ENCODE measurements around the gene SDR9C7.
"Not testable (repeated sequence)": the region's sequence is repeated elsewhere in the genome, so short reads cannot be mapped to it uniquely, and the experiment has no call there.

Gene SDR9C7

DNA sequence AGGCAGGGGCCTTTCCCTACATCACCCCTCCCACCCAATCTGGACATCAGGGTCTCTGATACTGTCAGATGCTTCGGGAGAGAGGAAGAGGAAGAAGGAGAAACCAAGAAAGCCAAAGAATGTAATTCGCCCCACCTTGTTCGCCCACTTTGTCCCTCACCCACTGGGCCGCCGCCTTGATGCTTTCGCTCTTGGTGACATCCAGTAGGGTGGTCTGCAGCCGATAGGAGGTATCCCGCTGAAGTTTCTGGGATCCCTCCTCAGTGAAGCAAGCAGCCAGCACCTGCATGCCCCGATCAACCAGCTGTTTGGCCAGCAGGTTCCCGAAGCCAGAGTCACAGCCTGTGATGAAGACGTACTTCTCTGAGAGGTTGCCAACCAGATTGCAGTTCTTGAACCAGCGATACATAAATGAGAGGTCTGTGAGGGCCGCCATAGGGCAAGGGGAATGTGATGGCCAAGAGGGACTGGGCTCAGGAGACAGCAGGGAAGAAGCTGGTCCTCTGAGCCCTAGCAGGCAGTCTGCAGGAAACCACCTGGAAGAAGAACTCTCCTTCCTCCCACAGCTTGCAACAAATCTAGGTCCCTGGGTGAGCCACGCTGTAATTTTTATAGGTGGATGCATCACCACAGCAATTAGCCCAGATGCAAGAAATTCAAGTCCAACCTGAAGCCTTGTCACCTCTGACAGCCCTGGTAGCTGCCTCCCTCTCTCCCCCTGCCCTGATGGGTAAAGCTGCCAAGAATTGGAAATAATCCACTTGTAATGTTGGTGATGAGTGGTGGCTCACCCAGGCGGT is at the start of gene SDR9C7:
Gene SDR9C7, minus strand, starts transcription at position 583 of the 800 bp plus-strand sequence. Its CDS starts 147 bp downstream, at position 436.
- FAIRE-seq, result no peak

- no peak for FAIRE-seq
These were observed 49.2 kb upstream of the SDR9C7 start for GRCh38 chr12:56983386-56983785.

DNA sequence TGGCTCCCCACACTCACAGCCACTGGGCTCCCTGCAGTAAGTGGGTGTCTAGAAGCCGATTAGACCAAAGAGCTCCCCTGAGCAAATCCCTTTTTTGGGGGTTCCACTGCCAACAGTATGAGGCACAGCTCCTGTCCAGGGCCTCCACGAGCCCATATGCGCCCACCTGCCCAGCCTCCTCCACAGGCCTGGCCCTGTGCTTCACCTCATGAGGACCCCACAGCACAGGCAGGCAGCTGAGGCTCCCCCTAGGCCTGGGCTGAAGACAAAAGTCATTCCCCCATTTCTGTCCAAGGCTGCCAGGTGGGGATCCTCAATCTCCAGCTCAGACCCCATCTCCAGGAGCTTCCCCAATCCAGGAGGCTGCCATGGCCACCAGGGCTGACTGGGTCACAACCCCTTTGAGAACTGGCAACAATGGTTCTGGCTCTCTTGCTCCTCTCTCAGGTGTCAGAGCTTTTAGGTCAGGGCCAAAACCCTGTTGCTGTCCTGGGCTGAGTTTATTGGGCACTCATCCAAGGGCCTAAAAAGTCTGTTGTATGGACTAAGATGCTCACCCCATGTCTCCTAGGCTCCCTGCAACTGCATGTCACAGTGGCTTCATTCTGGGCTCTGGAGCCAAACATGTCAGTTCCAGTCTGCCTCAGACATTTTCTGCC is 48.5 kb upstream of the SDR9C7 start:
- FAIRE-seq, result not testable (repeated sequence)

DNA sequence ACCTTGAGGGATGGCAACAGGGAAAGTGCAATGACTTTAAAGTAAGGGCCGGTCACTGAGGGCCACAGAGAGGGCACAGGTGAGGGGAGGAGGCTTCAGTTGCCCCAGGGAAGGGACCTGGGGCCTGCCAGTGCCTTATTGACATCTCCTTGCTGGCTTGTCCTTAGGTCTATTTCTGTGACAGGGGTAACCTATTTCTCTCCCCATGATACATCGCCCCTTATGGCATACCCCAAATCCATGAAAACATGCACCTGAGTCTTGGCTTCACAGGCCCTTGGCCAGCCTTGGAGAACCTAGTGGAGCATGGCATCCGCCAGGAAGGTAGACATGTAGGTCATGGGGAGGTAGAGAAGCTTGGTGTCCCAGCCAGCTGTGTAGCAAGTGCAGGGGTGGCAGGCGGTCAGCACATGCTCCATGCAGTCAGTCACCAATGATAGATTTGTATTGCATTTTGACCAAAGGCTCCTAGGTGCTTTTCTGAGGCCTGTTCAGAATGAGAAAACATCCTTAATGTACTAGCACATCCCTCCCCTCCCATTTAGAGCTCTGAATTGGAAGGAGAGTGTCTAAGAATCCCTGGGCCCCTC is 46.8 kb upstream of the SDR9C7 start:
- FAIRE-seq, result no peak

- FAIRE-seq, result no peak
These were observed 46.1 kb upstream of the SDR9C7 start for GRCh38 chr12:56980268-56980667.

DNA sequence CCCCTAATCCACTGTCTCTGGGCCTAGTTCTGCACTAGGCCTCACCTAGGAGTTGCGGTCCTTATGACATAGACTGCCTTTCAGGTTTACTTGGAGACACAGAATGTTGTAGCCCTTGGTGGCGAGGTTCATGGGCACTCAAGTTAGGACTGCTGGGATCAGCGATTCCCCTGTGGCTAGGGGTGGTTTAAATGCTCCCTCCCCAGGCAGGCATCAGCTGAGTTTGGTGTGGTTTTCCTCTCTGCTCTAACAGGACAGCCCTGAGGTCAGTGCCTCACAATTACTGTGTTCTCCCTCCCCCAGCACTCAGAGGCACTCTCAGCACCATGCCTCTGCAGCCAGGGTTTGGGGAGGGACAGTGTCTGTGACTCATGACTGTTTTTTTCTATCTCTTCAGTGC is 45.4 kb upstream of the SDR9C7 start:
- FAIRE-seq, result no peak

GRCh38 chr12:56978397-56979138 is 44.4 kb upstream of the SDR9C7 start:
- no peak for FAIRE-seq

DNA sequence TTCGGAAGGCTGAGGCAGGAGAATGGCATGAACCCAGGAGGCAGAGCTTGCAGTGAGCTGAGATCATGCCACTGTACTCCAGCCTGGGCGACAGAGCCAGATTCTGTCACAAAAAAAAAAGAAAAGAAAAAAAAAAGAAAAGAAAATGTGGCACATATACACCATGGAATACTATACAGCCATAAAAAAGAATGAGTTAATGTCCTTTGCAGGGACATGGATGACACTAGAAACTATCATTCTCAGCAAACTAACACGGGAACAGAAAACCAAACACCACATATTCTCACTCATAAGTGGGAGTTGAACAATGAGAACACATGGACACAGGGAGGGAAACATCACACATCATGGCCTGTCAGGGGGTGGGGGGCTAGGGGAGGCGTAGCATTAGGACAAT is 43.2 kb upstream of the SDR9C7 start:
- not testable (repeated sequence) for FAIRE-seq

GRCh38 chr12:56974224-56974623 is 40.0 kb upstream of the SDR9C7 start:
- FAIRE-seq, result not testable (repeated sequence)

DNA sequence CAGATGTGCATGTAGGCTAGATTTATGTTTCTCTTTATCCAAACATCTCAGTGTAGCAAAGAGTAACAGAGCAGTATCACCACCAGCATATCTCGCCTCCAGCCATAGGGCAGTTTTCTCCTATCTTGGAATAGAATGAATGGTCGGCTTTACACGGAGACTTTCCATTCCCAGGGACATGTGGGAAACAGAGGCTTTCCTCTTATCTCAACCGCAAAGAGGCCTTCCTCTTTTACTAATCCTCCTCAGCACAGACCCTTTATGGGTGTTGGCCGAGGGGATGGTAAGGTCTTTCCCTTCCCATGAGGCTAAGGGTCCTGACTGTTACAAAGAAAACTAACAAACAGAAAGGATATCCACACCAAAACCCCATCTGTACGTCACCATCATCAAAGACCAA is 34.7 kb upstream of the SDR9C7 start:
- FAIRE-seq, result not testable (repeated sequence)

DNA sequence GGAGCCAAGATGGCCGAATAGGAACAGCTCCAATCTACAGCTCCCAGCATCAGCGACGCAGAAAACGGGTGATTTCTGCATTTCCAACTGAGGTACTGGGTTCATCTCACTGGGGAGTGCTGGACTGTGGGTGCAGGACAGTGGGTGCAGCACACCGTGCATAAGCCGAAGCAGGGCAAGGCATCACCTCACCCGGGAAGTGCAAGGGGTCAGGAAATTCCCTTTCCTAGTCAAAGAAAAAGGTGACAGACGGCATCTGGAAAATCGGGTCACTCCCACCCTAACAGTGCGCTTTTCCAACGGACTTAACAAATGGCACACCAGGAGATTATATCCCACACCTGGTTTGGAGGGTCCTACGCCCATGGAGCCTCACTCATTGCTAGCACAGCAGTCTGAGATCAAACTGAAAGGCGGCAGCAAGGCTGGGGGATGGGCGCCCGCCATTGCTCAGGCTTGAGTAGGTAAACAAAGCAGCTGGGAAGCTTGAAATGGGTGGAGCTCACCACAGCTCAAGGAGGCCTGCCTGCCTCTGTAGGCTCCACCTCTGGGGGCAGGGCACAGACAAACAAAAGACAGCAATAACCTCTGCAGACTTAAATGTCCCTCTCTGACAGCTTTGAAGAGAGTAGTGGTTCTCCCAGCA is 31.9 kb upstream of the SDR9C7 start:
- not testable (repeated sequence) for FAIRE-seq

DNA sequence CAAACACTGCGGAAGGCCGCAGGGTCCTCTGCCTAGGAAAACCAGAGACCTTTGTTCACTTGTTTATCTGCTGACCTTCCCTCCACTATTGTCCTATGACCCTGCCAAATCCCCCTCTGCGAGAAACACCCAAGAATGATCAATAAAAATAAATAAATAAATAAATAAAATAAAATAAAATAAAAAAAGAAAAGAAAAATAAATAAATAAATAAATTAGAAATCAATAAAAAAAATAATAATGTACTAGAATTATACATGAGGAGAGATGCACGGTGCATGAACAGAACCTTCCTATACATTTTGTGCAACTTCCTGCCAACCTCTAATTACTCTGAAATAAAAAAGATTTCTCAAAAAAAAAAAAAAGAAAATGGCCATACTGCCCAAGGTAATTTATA is 30.9 kb upstream of the SDR9C7 start:
- FAIRE-seq, result not testable (repeated sequence)

GRCh38 chr12:56963557-56963956 is 29.3 kb upstream of the SDR9C7 start:
- FAIRE-seq, result not testable (repeated sequence)

GRCh38 chr12:56962247-56962646 is 28.0 kb upstream of the SDR9C7 start:
- FAIRE-seq, result not testable (repeated sequence)

DNA sequence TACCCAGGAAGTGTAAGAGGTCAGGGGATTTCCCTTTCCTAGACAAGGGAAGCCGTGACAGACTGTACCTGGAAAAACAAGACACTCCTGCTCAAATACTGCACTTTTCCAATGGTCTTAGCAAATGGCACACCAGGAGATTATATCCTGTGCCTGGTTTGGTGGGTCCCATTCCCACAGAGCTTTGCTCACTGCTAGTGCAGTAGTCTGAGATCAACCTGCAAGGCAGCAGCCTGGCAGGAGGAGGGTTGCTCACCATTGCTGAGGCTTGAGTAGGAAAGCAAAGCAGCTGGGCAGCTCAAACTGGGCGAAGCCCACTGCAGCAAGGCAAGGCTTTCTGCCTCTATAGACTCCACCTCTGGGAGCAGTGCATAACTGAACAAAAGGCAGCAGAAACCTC is 24.2 kb upstream of the SDR9C7 start:
- FAIRE-seq, result no peak

DNA sequence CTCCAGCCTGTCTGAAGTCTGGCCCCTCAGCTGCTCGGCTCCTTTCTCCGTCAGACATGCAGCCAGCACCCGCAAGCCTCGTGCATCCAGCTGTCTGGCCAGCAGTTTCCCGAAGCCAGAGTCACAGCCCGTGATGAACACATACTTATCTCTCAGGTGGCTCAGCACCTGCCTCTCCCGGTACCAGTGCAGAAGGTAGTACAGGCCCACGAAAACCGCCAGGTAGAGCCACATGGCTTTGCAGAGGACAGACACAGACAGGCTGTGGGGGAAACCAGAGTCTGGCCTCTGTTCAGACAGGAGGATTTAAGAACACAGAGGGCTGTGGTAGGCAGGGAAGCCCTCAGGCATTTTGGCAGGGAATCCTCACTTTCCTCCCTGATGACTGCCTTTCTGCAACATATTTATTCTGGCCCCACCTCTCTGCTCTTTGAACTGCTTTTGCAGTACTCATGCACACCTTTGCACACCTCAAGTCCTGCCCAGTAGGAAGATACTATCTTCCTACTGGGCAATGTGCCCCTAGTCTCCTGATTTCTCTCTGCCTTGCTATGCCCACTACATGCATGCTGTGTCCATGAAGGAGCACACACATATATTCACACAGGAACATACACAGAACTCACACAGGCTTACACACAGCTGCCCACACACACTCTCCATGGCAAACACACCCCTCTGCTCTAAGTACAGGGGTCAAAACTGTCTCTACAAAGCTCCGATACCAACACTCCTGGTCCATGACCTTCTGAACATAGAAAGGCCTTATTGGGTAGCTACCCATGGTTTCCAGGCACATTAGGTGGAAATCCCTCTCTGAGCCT is 23.2 kb upstream of the SDR9C7 start, which contains the start of gene RDH16:
Gene RDH16, minus strand, starts transcription at position 380 of the 824 bp plus-strand sequence. Its CDS starts 146 bp downstream, at position 234.
- FAIRE-seq, result no peak

GRCh38 chr12:56955631-56956256 is 21.5 kb upstream of the SDR9C7 start:
- no peak for FAIRE-seq

- no peak for FAIRE-seq
These were observed 20.7 kb upstream of the SDR9C7 start for GRCh38 chr12:56954958-56955355.

GRCh38 chr12:56954057-56954957 is 20.1 kb upstream of the SDR9C7 start:
- FAIRE-seq, result no peak

GRCh38 chr12:56953314-56953713 is 19.1 kb upstream of the SDR9C7 start:
- FAIRE-seq, result no peak

Measured in colon (tissue), 2 donors.